GM18526 (cell line): ENCODE results near the gene PIK3CG.

ENCODE experiments used
- POLR2A ChIP-seq: IDR thresholded peaks from 3 replicates; pipeline ENCODE4 v1.6.1; 2011; ENCODE audit not compliant: insufficient read length; ENCODE audit errors: extremely low read depth

PIK3CG gene

DNA sequence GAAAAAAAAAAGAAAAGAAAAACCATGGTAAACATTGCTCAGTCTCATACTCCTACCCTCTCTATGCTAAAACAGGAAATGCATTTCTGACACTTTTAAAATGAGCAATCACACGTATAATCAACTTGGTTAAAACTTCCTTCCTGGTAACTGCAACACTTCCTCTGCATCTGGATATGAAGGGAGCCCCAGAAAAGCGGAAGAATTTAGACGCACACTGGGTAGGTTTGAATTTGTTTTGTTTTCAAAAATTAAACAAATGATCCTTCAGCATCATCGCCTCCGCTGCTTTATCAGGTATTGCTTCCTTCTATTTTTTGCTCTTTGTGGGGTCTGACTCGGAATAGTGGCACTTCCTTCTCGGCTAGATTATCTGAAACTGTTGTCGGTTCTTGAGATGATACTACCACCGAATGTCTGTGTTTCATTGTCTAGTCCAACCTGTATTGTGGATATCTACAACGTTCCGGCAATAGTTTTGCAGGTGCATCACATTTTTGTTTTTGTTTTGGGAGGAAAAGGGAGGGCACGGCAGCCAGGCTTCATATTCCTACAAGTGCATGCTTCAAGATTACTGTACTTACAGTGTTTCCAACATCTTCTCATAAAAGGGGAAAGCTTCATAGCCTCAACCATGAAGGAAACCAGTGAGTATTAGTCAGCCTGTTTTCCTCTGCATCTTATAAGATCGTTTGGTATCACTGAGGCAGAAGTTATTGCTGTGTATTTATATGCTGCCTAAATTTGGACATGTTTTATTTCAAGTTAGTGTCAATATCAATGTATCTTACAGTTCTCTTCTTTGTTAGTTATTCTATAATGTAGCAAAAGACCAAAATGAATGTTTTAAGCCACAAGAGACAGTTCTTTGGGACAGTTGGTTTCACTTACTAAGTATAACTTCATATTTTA, at the start of gene PIK3CG:
Gene PIK3CG (plus strand): TSS at position 153 of the 912 bp plus-strand sequence. CDS start 2,280 bp downstream, outside the sequence.
- TF ChIP-seq POLR2A, result no peak

DNA sequence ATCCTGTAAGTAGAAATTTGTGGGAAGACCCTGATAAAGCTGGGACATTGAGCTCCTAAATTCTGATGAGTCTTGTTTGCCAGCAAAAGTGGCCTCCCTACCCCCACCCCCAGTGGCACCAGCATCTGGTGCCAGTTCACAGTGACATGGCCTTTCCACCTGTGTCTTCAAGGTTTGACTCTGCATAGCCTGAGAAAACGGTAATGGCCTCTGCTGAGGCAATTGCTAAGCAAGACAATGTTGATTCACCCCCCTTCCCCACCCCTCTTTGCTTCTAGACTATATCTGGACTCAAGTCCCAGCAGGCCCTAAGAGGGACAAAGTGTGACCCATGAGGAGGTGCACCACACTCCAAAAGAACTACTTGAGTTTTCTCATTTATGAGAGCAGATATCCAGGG, 48.0 kb upstream of the PIK3CG start:
- no peak for TF ChIP-seq POLR2A

DNA sequence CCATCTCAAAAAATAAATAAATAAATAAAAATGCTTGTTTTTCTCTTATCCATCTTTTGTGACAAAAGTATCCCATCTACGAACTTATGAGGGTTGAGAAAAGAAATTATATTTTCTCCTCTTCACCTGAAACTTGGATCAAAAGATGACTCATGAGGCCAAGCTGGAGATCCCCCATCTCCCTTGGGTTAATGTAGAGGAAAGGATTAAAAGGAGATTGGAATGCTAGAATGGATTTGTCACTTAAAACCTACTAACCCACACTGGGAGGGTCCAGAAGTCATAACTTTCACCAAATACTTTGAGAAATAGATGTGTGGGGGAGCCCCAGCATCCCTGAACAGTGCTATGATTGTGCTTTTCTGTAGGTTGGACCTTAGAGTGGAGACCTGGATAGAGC, 46.3 kb upstream of the PIK3CG start:
- no peak for TF ChIP-seq POLR2A

DNA sequence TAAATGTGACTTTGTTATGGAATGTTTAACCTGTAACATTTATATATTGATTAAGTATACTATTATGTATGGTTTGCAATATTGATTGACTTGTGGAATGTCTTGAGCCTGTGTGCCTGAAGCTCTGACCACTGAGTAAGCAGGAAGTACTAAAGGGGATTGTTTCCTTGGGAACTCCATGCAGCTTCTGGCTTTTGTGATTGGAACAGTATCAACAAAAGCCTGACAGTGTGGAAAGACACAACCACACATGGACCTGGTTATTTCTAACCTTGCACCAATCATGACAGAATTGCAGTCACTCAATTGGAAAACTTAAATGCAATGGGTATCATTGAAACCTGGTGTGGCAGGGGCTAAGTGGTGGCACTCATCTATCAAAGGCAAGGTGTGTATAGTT, 45.5 kb upstream of the PIK3CG start:
- no peak for TF ChIP-seq POLR2A

DNA sequence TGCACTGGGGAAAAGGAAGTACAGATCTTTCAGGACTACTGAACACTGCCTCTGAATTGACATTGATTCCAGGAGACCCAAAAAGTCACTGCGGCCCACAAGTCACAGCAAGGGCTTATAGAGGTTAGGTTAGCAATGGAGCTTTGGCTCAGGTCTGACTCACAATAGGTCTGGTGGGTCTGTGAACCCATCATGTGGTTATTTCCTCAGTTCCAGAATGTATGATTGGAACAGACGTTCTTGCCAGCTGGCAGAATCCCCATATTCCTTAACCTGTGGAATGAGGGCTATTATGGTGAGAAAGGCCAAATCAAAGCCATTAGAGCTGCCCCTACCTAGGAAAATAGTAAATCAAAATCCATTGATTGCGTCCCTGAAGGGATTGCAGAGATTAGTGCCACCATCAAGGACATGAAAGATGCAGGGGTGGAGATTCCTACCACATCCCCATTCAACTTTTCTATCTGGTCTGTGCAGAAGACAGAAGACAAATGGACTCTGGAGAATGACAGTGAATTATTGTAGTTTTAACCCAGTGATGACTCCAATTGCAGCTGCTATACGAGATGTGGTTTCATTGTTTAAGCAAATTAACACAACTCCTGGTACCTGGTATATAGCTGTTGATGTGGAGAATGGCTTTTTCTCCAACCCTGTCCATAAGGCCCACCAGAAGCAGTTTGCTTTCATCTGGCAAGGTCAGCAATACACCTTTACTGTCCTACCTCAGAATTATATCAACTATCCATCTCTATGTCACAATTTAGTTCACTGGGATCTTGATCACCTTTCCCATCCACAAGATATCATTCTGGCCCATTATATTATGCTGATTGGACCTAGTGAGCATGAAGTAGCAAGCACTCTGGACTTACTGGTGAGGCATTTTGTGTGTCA, 44.5 kb upstream of the PIK3CG start:
- TF ChIP-seq POLR2A, result no peak

DNA sequence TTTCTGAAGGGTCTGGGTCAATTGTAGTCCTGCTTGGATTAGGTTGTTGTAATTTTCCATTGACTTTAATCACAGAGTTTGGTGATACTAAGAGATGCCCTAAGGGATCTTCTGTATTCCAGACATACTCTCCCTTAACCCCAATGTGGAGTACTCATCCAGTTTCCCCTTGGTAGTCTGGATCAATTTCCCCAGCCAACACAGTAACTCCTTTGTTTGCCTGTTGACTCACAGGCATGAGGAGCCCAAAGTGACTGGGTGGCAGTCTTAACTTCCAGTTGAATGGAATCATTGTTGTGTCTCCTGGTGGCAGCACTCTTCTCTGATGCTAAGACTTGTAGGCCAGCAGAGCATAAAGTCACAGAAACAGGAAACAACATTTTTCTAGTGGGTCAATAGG, 41.5 kb upstream of the PIK3CG start:
- TF ChIP-seq POLR2A, result no peak

DNA sequence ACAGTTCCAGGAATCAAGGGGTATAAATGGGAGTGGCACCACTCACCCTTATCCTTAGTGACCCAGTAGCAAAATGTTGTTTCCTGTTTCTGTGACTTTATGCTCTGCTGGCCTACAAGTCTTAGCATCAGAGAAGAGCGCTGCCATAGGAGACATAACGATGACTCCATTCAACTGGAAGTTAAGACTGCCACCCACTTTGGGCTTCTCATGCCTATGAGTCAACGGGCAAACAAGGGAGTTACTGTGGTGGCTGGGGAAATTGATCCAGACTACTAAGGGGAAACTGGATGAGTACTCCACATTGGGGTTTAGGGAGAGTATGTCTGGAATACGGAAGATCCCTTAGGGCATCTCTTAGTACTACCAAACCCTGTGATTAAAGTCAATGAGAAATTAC, 40.6 kb upstream of the PIK3CG start:
- TF ChIP-seq POLR2A, result no peak

DNA sequence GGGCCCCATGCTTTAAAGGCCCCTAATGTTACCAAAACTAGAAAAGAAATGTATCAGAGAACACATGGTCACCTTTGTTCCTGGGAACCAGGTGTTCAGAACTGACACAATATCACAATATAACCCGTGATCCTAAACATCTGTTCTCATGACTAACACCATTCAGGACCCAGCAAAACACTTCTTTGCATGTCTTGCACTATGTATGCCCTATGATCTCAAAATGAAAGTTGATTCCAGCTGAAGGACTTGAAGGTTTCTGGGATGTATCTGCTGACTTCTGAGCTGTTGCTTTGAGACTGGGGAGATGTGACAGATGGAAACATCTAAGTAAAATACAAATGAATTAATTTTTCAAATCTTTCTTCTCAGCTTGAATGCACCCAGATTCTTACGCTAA, 37.5 kb upstream of the PIK3CG start:
- TF ChIP-seq POLR2A, result no peak

DNA sequence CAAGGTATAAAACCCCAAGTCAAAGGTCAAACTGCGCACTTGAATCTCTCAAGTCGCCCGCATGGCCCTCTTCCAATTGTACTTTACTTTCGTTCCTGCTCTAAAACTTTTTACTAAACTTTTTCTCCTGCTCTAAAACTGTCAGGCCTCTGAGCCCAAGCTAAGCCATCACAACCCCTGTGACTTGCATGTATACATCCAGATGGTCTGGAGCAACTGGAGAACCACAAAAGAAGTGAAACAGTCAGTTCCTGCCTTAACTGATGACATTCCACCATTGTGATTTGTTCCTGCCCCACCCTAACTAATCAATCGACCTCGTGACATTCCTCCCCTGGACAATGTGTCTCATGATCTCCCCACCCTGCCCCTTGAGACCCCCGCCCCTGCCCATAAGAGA, 35.6 kb upstream of the PIK3CG start:
- TF ChIP-seq POLR2A, result no peak

DNA sequence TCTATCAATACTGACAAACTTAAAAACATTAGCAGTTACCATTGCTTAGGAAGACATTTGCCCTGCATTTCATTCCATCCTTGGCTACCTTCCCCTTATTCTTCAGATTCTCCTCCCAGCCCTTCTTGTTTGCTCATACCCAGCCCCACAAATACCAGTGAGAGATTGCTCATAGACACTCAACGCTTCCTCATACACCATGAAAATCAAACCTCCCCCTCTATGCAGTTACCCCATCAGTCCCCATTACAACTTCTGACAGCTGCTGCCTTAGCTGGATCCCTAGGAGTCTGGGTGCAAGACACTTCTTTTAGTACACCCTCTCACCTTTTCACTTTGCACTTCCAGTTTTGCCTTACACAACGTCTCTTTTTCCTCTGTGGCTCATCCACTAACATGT, 28.3 kb upstream of the PIK3CG start:
- no peak for TF ChIP-seq POLR2A

DNA sequence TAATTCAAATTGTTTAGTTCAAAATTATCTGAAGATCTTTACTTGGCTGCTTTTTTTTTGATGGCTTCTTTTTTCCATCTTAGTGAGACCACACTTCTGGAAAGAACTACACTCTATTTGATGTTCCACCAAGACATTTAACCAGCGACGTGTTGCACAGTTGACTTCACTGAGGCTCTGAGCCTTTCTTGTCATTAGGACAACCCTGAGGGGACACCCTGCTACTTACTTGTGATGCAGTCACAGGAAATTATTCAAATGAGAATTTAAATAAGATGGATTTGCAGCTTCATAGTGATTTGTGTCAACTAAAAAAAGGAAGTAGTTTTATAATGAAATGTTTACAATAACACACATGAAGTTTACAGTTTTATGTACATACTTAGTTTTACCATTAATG, 25.6 kb upstream of the PIK3CG start:
- TF ChIP-seq POLR2A, result no peak

DNA sequence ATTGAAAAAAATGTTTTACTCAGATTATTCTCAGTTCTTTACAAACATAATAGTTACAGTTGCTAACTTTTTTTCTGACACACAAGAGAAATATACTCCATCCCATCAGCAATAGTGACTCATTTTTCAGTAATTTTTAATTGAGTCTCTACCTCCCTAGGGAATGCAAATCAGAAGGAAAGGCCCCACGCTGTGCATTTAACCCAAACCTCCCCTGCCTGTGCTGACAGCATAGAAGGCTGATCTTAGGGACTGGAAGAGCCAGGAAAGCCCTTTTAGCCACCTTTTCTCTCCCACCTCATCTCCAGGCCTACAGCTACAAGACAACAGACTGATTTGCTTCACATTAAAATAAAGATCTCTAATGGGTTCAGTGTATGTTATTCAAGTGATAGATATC, 24.7 kb upstream of the PIK3CG start:
- no peak for TF ChIP-seq POLR2A

DNA sequence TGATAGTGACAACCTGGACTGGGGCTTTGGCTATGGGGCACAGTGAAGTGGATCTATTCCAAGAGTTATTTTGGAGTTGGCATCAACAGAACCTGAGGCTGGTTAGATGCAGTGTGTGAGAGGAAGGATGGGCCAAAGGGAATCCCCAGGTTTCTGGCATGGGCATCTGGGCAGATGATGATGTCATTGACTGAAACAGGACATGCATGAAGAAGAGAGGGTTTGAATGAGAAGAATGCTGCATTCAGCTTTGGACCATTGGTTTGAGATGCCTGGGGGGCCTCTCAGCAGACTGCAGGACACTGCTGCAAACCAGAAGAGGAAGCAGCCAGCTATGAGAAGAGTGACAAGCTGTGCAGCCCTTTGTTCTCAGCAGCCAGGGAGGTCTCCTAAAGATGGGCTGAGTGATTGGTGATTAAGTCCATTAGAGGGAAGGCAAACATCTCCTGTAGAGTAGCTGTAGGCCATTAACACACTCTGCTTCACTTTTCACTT, 23.1 kb upstream of the PIK3CG start:
- no peak for TF ChIP-seq POLR2A

DNA sequence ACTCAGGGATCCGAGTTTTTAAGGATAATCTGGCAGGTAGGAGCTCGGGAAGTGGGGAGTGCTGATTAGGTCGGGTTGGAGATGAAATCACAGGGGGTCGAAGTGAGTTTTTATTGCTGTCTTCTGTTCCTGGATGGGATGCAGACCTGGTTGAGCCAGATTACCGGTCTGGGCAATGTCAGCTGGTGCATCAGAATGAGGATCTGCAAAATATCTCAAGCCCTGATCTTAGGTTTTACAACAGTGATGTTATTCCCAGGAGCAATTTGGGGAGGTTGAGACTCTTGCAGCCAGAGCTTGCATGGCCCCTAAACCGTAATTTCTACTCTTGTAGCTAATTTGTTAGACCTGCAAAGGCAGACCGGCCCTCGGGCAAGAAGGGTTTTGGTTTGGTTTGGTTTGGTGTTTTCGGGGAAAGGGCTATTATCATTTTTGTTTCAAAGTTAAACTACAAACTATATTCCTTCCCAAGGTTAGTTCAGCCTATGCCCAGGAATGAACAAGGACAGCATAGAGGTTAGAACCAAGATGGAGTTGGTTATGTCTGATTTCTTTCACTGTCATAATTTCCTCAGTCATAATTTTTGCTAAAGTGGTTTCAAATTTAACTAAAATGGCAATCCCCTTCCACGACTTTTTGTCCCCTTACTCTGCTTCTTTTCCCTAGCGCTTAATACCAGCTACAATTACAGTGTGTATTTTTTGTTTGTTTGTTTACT, 20.6 kb upstream of the PIK3CG start:
- no peak for TF ChIP-seq POLR2A

DNA sequence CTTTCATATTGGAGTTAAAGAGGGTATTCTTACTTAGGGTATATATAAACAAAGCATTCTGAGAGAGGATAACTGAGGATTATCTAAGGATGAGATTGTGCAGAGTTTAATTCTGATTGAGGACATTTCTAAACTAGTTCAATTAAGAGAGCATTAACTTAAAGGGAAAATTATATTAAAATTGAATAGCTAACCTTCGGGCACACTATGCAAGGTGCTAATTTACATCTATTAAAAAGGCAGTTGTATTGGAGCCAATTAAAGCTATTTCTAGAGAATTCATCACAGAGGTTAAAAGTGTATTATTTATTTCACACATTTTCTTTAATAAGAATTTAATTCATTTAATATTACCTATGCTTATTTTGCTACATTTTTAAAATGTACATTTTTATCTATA, 17.0 kb upstream of the PIK3CG start:
- TF ChIP-seq POLR2A, result no peak
